ENCODE measurements around the gene LY9.

The LY9 gene, protein sequence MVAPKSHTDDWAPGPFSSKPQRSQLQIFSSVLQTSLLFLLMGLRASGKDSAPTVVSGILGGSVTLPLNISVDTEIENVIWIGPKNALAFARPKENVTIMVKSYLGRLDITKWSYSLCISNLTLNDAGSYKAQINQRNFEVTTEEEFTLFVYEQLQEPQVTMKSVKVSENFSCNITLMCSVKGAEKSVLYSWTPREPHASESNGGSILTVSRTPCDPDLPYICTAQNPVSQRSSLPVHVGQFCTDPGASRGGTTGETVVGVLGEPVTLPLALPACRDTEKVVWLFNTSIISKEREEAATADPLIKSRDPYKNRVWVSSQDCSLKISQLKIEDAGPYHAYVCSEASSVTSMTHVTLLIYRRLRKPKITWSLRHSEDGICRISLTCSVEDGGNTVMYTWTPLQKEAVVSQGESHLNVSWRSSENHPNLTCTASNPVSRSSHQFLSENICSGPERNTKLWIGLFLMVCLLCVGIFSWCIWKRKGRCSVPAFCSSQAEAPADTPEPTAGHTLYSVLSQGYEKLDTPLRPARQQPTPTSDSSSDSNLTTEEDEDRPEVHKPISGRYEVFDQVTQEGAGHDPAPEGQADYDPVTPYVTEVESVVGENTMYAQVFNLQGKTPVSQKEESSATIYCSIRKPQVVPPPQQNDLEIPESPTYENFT

DNA sequence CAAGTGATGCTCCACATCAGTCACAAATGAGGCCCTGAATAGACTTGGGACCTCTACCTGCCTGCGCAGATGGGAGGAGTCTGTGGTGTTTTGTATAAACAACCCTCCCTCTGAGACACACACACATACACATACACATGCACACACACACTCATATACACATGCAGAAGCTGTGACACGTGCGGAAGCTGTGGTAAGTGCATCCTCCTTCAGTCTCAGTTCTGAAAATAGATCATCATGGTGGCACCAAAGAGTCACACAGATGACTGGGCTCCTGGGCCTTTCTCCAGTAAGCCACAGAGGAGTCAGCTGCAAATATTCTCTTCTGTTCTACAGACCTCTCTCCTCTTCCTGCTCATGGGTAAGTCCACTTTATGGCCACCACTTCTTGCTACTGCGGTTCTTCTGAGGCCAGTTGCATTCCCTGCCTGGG is at the start of gene LY9:
Gene LY9, plus strand, starts transcription at position 224 of the 433 bp plus-strand sequence. Its CDS starts 14 bp downstream, at position 238.
- DNase-seq: no peak

GRCh38 chr1:160746836-160747500 is 49.0 kb upstream of the LY9 start:
- DNase-seq: no peak

DNA sequence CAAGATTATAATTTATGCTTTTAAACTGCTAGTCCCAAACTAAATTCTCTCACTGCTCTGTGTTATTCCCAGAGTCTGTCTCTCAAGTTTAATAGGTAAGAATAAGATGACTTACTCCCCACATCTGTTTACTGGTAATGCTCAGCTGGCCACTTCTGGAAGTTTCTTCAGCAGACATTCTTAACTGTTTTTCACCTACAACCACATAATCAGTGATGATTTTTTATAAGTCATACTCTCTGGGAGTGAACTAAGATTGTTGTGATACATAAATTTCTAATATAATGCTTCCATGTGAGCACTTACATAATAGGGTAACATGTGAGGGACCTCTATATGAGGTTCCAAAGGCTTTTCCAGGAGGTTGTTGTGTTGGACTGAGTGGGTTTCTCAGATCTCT is 48.3 kb upstream of the LY9 start:
- DNase-seq: no peak

DNA sequence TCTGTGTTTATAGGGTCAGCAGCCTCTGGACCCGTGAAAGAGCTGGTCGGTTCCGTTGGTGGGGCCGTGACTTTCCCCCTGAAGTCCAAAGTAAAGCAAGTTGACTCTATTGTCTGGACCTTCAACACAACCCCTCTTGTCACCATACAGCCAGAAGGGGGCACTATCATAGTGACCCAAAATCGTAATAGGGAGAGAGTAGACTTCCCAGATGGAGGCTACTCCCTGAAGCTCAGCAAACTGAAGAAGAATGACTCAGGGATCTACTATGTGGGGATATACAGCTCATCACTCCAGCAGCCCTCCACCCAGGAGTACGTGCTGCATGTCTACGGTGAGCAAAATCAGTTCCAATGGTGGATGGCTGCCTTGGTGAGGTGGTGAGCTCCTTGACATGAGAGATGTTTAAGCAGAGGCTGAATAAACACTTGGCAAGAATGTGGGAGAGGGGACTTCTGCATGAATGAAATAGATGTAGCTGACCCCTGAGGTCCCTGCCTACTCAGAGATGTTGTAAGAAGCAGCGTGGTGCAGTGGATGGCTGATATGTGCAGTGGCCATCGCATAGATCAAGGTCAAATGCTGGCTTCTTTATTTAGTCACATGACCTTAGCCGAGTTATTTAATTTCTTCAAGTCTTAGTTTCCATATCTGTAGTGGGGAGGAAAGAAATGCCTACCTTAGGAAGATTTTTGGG is 47.6 kb upstream of the LY9 start:
- DNase-seq: no peak

- DNase-seq: no peak
These were observed 47.1 kb upstream of the LY9 start for GRCh38 chr1:160748878-160749269.

GRCh38 chr1:160750608-160751007 is 45.4 kb upstream of the LY9 start:
- no peak for DNase-seq

GRCh38 chr1:160752406-160752805 is 43.6 kb upstream of the LY9 start:
- DNase-seq: no peak

GRCh38 chr1:160752924-160753323 is 43.0 kb upstream of the LY9 start:
- no peak for DNase-seq

- no peak for DNase-seq
These were observed 42.4 kb upstream of the LY9 start for GRCh38 chr1:160753594-160753993.

GRCh38 chr1:160755461-160755860 is 40.5 kb upstream of the LY9 start:
- DNase-seq: no peak

GRCh38 chr1:160755911-160756848 is 39.8 kb upstream of the LY9 start:
- no peak for DNase-seq

DNA sequence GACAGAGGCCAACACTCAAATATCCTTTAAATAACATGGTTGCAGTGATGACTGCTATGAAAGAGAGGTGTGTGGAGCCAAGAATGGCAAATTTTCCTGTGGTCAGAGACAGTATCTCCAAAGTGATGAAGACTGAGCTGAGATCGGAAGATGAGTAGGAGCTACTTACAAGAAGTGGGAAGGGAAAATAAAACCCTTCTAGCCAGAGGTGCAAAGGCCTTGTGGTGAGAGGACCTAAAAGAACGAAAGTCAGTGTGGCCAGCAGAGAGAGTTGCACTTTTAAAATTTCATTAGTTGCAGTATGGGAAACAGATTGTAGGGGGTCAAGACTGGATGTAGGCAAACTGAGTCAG is 39.1 kb upstream of the LY9 start:
- DNase-seq: no peak

GRCh38 chr1:160758521-160758920 is 37.5 kb upstream of the LY9 start:
- no peak for DNase-seq

GRCh38 chr1:160759740-160760139 is 36.2 kb upstream of the LY9 start:
- DNase-seq: no peak

GRCh38 chr1:160761046-160761445 is 34.9 kb upstream of the LY9 start:
- no peak for DNase-seq

GRCh38 chr1:160761886-160762285 is 34.1 kb upstream of the LY9 start:
- DNase-seq: no peak

DNA sequence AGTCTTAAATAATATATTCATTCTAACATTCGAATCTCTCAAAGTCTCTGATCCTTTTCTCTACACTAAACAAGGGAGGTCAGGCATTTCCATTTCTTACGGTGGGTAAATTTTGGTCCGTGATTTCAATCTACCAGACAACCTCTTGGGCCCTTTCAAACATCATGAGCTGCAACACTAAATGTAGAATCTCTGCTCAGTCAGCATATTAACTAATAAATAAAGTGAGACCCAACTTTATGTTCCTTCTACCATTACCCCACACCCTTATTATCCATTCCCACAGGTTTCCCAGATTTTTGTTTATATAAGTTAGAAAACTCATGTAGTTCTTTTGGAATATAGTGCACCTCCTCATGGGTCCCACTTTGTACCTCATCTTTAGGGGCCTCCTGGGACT is 32.0 kb upstream of the LY9 start:
- DNase-seq: no peak

- DNase-seq: no peak
These were observed 28.3 kb upstream of the LY9 start for GRCh38 chr1:160767395-160768294.

- DNase-seq: peak; percentile 15
These were observed 27.7 kb upstream of the LY9 start for GRCh38 chr1:160768295-160768657.

GRCh38 chr1:160772331-160772730 is 23.6 kb upstream of the LY9 start:
- no peak for DNase-seq

DNA sequence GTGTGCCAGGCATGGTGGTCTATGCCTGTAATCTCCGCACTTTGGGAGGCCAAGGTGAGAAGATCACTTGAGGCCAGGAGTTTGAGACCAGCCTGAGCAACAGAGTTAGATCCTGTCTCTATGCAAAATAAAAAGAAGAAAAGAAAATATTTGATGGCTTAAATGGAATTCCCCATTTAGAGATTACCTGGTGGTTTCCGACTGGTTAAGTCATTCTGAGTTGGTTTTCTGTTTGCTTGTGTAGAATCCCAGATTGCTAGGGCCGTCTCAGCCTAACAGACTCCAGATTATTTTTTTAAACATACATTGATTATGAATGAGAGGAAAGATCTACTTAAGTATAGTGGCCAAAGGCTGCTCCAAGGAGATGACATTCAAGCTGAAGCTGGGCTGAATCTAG is 22.9 kb upstream of the LY9 start:
- no peak for DNase-seq
